GM19035 (cell line): ENCODE results near the gene VPS8.
"Not testable (repeated sequence)": the region's sequence is repeated elsewhere in the genome, so short reads cannot be mapped to it uniquely, and the experiment has no call there.

Source experiments
- ATAC-seq: cut with Tn5 transposase; IDR thresholded peaks from one replicate; pipeline ENCODE4 v1.9.1; 2021; ENCODE audit not compliant: unreplicated experiment

Gene VPS8

DNA sequence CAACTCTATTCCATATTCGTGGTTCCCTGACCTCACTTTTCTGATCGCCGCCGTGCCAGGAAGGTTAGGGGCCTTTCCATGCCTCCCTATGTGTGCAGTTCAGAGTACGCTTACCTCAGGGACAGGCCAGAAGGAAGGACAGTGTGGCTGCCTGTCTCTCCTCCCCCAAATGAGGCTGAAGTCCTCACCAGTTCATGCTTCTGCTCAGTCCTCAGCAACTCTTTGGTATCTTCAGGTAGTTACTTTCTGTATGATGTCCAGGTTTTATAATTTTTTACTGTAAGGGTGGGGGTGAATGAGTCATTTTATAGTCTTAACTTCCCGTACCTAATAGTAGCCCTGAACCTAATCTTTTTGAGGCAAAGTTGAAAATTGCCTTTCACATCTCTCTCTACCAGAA is 98.7 kb downstream of the VPS8 start:
- ATAC-seq: no peak

DNA sequence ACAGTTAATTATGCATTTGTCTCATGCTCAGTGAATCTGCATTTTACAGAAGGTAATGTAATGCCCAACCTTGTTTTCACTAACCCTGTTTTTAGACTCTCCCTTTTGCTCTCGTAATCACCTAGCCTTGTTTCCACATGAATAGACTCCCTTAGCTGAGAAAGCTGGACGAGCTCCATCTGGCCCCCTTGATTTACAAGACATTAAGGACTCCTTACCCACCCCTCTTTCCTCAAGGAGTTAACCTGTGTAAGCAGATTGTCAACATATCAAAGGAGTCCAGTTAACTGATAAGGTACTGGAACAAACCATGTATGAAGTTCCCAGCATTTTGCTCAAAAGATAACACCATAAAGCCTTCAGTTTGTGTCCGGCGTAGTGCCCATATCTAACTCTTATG is 99.6 kb downstream of the VPS8 start:
- ATAC-seq: no peak

- no peak for ATAC-seq
Measured at GRCh38 chr3:184912163-184912562, 100.2 kb downstream of the VPS8 start.

- ATAC-seq: no peak
Measured at GRCh38 chr3:184914628-184915027, 102.7 kb downstream of the VPS8 start.

GRCh38 chr3:184918750-184919149 is 106.8 kb downstream of the VPS8 start:
- no peak for ATAC-seq

DNA sequence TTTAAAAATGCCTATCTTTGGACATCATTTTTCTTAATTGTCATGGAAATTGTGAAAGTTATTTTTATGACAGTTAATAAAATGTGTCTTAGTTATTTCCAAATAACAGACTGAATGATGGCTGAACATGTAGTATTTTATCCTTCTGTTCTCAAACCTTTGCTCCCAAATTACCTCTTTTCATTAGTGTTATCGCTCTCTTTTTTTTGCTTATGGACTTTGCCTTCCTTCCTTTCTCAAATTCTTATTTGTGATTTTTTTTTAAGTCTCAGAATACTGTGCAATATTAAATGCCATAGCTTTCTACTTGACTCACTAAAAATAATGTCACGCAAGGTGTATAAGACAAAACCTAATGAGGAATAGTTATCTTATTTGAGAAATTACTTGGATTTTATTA is 107.7 kb downstream of the VPS8 start:
- no peak for ATAC-seq

GRCh38 chr3:184924547-184924946 is 112.6 kb downstream of the VPS8 start:
- ATAC-seq: no peak

GRCh38 chr3:184927796-184928315 is 115.9 kb downstream of the VPS8 start:
- no peak for ATAC-seq

- ATAC-seq: no peak
Measured at GRCh38 chr3:184932777-184933176, 120.8 kb downstream of the VPS8 start.

DNA sequence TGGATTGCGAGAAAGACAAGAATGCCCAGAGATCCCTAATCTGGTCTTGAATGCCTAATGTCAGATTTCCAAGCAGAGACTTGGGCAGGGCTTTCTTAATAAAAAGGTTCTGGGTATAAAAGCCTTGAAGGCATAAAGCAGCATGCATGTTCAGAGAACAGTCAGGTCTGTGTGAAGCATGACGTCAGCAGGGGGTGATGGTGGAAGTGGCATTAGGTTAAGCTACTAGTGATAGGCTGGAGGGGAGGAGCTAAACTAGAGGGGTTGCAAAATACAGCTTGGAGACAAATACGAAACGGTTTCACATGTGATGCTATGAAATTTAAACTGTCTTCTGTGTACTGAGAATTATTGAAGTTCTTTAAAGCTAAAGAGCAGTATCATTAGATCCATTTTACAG is 125.6 kb downstream of the VPS8 start:
- ATAC-seq: no peak

DNA sequence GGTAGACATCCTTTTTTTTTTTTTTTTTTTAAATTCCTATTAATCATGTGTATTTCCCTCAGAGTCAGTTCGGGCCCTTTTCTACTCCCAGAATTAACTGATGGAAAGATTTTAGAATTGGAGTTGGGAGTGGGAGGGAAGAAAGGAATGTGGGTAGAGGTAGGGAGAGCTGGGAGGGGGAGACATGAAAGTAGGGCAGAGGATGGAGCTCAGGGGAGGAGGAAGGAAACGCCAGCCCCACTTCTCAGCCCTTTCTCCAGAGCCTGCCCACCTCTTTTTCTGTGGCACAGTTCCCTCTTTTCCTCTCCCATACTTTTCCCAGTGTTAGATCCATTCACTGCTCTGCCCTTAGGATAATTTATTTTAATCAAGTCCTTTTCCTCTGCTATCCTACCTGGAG is 129.4 kb downstream of the VPS8 start:
- no peak for ATAC-seq

- ATAC-seq: no peak
Measured at GRCh38 chr3:184942735-184943134, 130.8 kb downstream of the VPS8 start.

DNA sequence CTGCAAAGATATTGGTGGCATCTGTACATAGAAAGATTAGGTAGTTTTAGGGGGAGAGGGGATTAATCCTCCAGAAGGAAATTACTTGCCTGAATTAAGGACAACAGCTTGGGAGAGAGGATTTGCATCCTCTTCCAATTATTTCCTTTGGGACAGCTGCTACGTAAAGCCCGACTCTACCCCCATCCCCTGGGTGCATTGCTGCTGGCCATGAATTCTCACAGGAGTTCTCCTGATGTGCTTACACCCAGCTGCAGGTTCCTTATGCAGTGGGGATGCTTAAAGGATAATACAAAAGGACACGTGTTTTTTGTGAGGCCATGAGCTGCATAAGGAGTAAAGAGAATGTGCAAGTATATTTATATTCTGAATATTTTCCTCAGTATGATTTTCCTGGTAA is 132.3 kb downstream of the VPS8 start:
- ATAC-seq: no peak

GRCh38 chr3:184945886-184946625 is 134.1 kb downstream of the VPS8 start:
- no peak for ATAC-seq

- ATAC-seq: no peak
Measured at GRCh38 chr3:184946917-184947316, 135.0 kb downstream of the VPS8 start.

GRCh38 chr3:184949251-184949965 is 137.4 kb downstream of the VPS8 start:
- no peak for ATAC-seq

- not testable (repeated sequence) for ATAC-seq
Measured at GRCh38 chr3:184950816-184951215, 138.8 kb downstream of the VPS8 start.

DNA sequence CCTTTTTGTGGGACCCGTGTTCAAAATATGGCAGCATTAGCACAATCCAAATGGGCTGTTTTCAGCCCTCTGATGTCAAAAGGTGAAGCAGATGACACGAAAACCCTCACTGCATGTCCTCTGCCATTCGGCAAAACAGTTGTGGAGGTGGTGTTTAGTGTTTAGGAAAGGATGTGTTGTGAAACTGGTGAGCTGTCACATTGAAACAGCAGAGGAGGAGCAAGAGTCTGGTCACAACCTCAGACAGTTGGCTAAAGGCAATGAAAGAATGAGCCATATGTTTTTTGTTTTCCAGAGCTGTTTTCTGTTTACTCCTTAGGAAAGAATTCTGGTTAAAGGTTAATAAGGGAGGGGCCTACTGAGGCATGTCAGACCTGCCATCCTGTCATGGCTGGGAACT is 140.7 kb downstream of the VPS8 start:
- no peak for ATAC-seq

GRCh38 chr3:184953401-184953800 is 141.4 kb downstream of the VPS8 start:
- no peak for ATAC-seq

GRCh38 chr3:184954251-184954650 is 142.3 kb downstream of the VPS8 start:
- ATAC-seq: no peak

DNA sequence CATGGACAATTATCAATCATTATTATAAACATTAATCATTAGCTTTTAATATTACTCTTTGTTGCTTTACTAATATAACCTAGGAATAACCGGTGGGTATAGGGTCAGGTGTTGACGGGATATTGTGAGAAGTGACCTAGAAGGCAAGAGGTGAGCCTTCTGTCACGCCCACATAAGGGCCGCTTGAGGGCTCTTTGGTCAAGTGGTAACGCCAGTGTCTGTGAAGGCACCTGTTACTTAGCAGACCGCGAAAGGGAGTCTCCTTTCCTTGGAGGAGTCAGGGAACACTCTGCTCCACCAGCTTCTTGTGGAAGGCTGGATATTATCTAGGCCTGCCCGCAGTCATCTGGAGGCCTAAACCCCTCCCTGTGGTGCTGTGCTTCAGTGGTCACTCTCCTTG is 142.9 kb downstream of the VPS8 start:
- not testable (repeated sequence) for ATAC-seq

DNA sequence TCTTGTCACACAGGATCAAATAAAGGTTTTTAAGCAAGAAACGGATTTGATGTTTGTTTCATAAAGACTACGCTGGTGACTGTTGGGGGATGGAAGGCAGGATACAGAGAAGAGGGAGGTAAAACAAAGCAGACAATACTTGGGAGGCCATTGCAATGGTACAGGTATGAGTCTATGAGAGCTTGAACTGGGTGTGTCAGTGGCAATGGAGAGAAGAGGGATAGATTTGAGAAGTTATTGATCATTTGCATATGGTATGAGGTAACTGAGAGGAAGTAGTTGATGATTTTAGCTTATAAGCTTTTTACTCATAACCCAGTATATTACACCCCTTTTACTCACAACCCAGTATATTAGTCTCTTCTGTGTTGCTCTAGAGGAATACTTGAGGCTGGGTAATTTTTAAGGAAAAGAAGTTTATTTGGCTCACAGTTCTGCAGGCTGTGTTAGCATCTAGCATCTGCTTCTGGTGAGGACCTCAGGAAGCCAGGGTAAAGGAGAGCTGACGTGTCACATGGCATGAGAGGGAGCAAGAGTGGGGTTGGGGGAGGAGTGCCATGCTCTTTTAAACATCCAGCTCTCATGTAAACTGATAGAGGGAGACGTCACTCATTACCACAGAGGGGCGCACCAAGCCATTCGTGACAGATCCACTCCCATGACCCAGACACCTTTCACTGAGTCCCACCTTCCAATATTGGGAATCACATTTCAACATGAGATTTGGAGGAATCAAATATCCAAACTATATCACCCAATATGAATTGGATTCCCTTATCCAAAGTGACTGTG is 153.9 kb downstream of the VPS8 start:
- no peak for ATAC-seq
